GM23338 (cell line): Measurements from ENCODE around the gene ZBTB45. TPM values are rescaled to one million over a fixed set of nuclear protein-coding genes. Genes with fewer than 3 reads are reported as not detected.
A peak's percentile ranks its signal among the peaks of the same experiment; 100 is the strongest.

Experiments
- ATAC-seq: fragments of 200-7000 bp; cut with Tn5 transposase; 3 replicates; pipeline ENCODE4 v1.9.1; 2020
- DNase-seq: peaks from one replicate; pipeline ENCODE4 v3.0.0-alpha.2; 2015; ENCODE audit warnings: low spot score
- H2AFZ ChIP-seq: fragments of 200-600 bp; sonication (generic); 2 replicates; pipeline ENCODE4 v1.8.0; 2016; ENCODE audit warnings: antibody characterized with exemption, mild to moderate bottlenecking, moderate library complexity
- H3F3A ChIP-seq: fragments of 200-600 bp; sonication (generic); replicated peaks from 2 replicates; pipeline ENCODE4 v1.8.0; 2017; ENCODE audit warnings: antibody characterized with exemption, mixed run types, low read depth
- H3K27ac ChIP-seq: fragments of 200-600 bp; sonication (generic); 2 replicates; pipeline ENCODE4 v1.6.1; 2016; ENCODE audit warnings: low read depth
- H3K27me3 ChIP-seq: fragments of 200-600 bp; sonication (generic); 2 replicates; pipeline ENCODE4 v1.8.0; 2016; ENCODE audit warnings: mild to moderate bottlenecking, mixed run types, moderate library complexity; ENCODE audit not compliant: insufficient read depth
- H3K36me3 ChIP-seq: fragments of 200-600 bp; sonication (generic); 2 replicates; pipeline ENCODE4 v1.8.0; 2016; ENCODE audit warnings: mild to moderate bottlenecking; ENCODE audit not compliant: insufficient read depth
- H3K4me1 ChIP-seq: fragments of 200-600 bp; sonication (generic); 2 replicates; pipeline ENCODE4 v1.8.0; 2016; ENCODE audit warnings: mild to moderate bottlenecking, moderate library complexity; ENCODE audit not compliant: insufficient read depth
- H3K4me2 ChIP-seq: fragments of 200-600 bp; sonication (generic); 2 replicates; pipeline ENCODE4 v1.7.1; 2017; ENCODE audit warnings: mixed run types
- H3K4me3 ChIP-seq: fragments of 200-600 bp; sonication (generic); 2 replicates; pipeline ENCODE4 v1.6.1; 2016; ENCODE audit warnings: mixed run types
- H3K79me2 ChIP-seq: fragments of 200-600 bp; sonication (generic); replicated peaks from 2 replicates; pipeline ENCODE4 v1.8.0; 2017; ENCODE audit warnings: mild to moderate bottlenecking; ENCODE audit not compliant: insufficient read depth
- H3K9me2 ChIP-seq: fragments of 200-600 bp; sonication (generic); 2 replicates; pipeline ENCODE4 v1.8.0; 2017; ENCODE audit not compliant: insufficient read depth
- H4K20me1 ChIP-seq: fragments of 200-600 bp; sonication (generic); replicated peaks from 2 replicates; pipeline ENCODE4 v1.8.0; 2017; ENCODE audit warnings: mild to moderate bottlenecking; ENCODE audit not compliant: insufficient read depth
- H3K27ac Mint-ChIP-seq: 2 replicates; pipeline ENCODE4 v1.8.0; 2020; ENCODE audit warnings: inconsistent platforms, mild to moderate bottlenecking, moderate library complexity, mixed read lengths
- H3K27me3 Mint-ChIP-seq: 3 replicates; pipeline ENCODE4 v1.8.0; 2022; ENCODE audit warnings: low read depth, mild to moderate bottlenecking, moderate library complexity, mixed read lengths, inconsistent platforms; ENCODE audit not compliant: insufficient read depth, poor library complexity
- H3K36me3 Mint-ChIP-seq: 3 replicates; pipeline ENCODE4 v1.8.0; 2021; ENCODE audit warnings: low read depth, mild to moderate bottlenecking, inconsistent platforms, moderate library complexity, mixed read lengths
- H3K4me1 Mint-ChIP-seq: 3 replicates; pipeline ENCODE4 v1.8.0; 2020; ENCODE audit warnings: mild to moderate bottlenecking, inconsistent platforms, mixed read lengths
- H3K4me3 Mint-ChIP-seq: 3 replicates; pipeline ENCODE4 v1.8.0; 2021; ENCODE audit warnings: moderate library complexity, mild to moderate bottlenecking, inconsistent platforms, mixed read lengths
- H3K9me3 Mint-ChIP-seq: 3 replicates; pipeline ENCODE4 v1.8.0; 2020; ENCODE audit warnings: moderate library complexity, mild to moderate bottlenecking, inconsistent platforms, mixed read lengths
- CREB1 ChIP-seq: fragments of 250-450 bp; sonication (Bioruptor Pico); IDR thresholded peaks from 2 replicates; pipeline ENCODE4 v1.5.0; 2020; ENCODE audit warnings: low read depth, mild to moderate bottlenecking, moderate library complexity
- ZNF114 ChIP-seq: fragments of 250-450 bp; sonication (Bioruptor Pico); IDR thresholded peaks from 2 replicates; pipeline ENCODE4 v1.5.0; 2020; ENCODE audit warnings: mild to moderate bottlenecking, moderate library complexity
- ZNF331 ChIP-seq: fragments of 250-450 bp; sonication (Bioruptor Pico); IDR thresholded peaks from 2 replicates; pipeline ENCODE4 v1.5.0; 2020; ENCODE audit warnings: low read depth, mild to moderate bottlenecking, moderate library complexity
- microRNA-seq: library from miRNA; unstranded; fragments of <30 nt; microRNA quantifications from one replicate; pipeline ENCODE4, GENCODE V29; 2017
- polyA plus RNA-seq: library from polyadenylated mRNA; unstranded; fragments of >200 nt; fragmentation: Nextera tagmentation; extraction: Ambion mirVana; gene quantifications from 2 replicates; pipeline ENCODE4 v1.2.1, GENCODE V29; 2016
- small RNA-seq: library from RNA; depleted of rRNA; stranded (forward); fragments of <200 nt; gene quantifications from one replicate; pipeline ENCODE3, GENCODE V24; 2014; ENCODE audit warnings: low replicate concordance
- total RNA-seq: library from RNA; depleted of rRNA; stranded (reverse); fragments of >200 nt; shearing (Covaris generic); gene quantifications from 2 replicates; pipeline ENCODE4 v1.2.3, GENCODE V29; 2014; rRNA removed
- TF ChIP-seq, protein P1 (sequence below), 2 experiments: fragments of 200-600 bp in 1 of 2; sonication (generic) in 1 of 2; conservative IDR thresholded peaks; 2 replicates each; pipeline versions ENCODE4 v1.5.1 to v1.6.1; 2016 to 2017; ENCODE audit warnings: antibody characterized with exemption in 2 of 2, low read depth in 2 of 2, mild to moderate bottlenecking in 2 of 2, moderate library complexity in 1 of 2

The ZBTB45 gene
- total and polyA plus RNA-seq, 2 experiments from 2014 or later, result 9.5 to 10.4 TPM

DNA sequence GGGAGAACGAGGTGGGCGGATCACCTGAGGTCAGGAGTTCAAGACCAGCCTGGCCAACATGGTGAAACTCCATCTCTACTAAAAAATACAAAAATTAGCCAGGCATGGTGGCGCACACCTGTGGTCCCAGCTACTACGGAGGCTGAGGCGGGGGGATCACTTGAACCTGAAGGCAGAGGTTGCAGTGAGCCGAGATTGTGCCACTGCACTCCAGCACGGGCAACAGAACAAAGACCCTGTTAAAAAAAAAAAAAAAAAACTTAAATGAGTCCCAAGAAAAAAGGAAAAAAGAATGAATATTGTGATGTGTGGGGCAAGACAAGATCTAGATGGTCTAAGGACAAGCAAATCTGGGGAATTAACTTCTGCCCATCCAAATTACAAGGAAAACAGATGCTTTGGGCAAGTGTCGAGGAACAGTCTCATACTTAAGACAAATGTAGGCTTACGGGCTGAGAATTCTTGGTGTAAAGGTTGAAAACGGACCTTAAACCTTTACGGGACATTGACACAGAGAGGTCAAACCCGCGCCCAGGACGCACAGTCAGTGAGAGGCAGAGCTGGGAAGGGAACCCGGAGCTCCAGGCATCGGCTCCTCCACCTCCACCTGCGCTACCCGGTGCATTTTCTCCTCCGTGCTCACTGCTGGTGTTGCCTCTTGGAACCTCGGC lies 53.4 kb downstream of the ZBTB45 start:
- Histone ChIP-seq H2AFZ (peak overlapping the region; percentile 99), H3K4me1 (peaks cover 4% of the 10 kb centered on the region), H4K20me1 (no peaks in the 10 kb centered on the region), H3K4me3 (peak overlapping the region; percentile 83), H3K79me2 (no peaks in the 10 kb centered on the region), H3K27me3 (peaks cover 11% of the 10 kb centered on the region), H3K27ac (no peak overlapping the region), H3K4me2 (peak overlapping the region; percentile 76), H3K9me2 (no peaks in the 10 kb centered on the region), H3K36me3 (no peaks in the 10 kb centered on the region), H3F3A (peaks cover 4% of the 10 kb centered on the region)
- ATAC-seq, result no peak; the same call in 2 of the 3 replicates
- H3K4me3 Mint-ChIP-seq, result peak overlapping the region; percentile 71
- no peak for TF ChIP-seq ZNF114 (CRISPR knock-in tag)
- TF ChIP-seq, protein P1, sequence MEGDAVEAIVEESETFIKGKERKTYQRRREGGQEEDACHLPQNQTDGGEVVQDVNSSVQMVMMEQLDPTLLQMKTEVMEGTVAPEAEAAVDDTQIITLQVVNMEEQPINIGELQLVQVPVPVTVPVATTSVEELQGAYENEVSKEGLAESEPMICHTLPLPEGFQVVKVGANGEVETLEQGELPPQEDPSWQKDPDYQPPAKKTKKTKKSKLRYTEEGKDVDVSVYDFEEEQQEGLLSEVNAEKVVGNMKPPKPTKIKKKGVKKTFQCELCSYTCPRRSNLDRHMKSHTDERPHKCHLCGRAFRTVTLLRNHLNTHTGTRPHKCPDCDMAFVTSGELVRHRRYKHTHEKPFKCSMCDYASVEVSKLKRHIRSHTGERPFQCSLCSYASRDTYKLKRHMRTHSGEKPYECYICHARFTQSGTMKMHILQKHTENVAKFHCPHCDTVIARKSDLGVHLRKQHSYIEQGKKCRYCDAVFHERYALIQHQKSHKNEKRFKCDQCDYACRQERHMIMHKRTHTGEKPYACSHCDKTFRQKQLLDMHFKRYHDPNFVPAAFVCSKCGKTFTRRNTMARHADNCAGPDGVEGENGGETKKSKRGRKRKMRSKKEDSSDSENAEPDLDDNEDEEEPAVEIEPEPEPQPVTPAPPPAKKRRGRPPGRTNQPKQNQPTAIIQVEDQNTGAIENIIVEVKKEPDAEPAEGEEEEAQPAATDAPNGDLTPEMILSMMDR (conservative IDR thresholded peaks at IDR 0.05; ENCODE audit: low read depth in 2 of 2), result no peak
- no peak for TF ChIP-seq CREB1 (CRISPR knock-in tag)
- TF ChIP-seq ZNF331 (CRISPR knock-in tag), result no peak
- peaks cover 16% of the 10 kb centered on the region; the same call in 2 of the 3 replicates for H3K4me1 Mint-ChIP-seq
- H3K9me3 Mint-ChIP-seq, result no peaks in the 10 kb centered on the region
- H3K27ac Mint-ChIP-seq, result no peak overlapping the region
- DNase-seq, result no peak
- H3K36me3 Mint-ChIP-seq, result peaks cover 8% of the 10 kb centered on the region; the same call in 2 of the 3 replicates
- peaks cover 12% of the 10 kb centered on the region for H3K27me3 Mint-ChIP-seq

Small RNAs within 50 kb of the gene (microRNA-seq; reads per million reads assigned to microRNA genes)
- gene MIR6807, result not detected

Small RNAs within 50 kb of the gene (small RNA-seq; reads per million reads assigned to genes)
- gene MIR6807 (0.25 reads per million, percentile 4 among the genes with 10 or more reads in this experiment), gene RN7SL525P (not detected), gene RN7SL693P (not detected), gene RNU6-1337P (not detected)

Other genes with a start within 250 kb of the ZBTB45 start
- 27.4 and 30.3 TPM in 2 replicates for gene ZNF8, start 240.9 kb downstream of the ZBTB45 start, total RNA-seq
- gene ZNF8, start 240.9 kb downstream of the ZBTB45 start, polyA plus RNA-seq, result 4.3 and 4.7 TPM in 2 replicates
- 26.1 and 34.4 TPM in 2 replicates for gene ERVK3-1, start 214.4 kb downstream of the ZBTB45 start, total RNA-seq
- 64.2 and 66.2 TPM in 2 replicates for gene ERVK3-1, start 214.4 kb downstream of the ZBTB45 start, polyA plus RNA-seq
- gene ZSCAN22, start 192.8 kb downstream of the ZBTB45 start, total RNA-seq, result 2.7 and 2.9 TPM in 2 replicates
- 0.86 and 0.99 TPM in 2 replicates for gene ZSCAN22, start 192.8 kb downstream of the ZBTB45 start, polyA plus RNA-seq
- 6.5 and 17.7 TPM in 2 replicates for gene A1BG, start 166.3 kb downstream of the ZBTB45 start, total RNA-seq
- gene A1BG, start 166.3 kb downstream of the ZBTB45 start, polyA plus RNA-seq, result 43.5 and 50.5 TPM in 2 replicates
- gene ZNF497, start 157.1 kb downstream of the ZBTB45 start, total RNA-seq, result 1.0 and 2.0 TPM in 2 replicates
- 0.44 and 0.61 TPM in 2 replicates for gene ZNF497, start 157.1 kb downstream of the ZBTB45 start, polyA plus RNA-seq
- 11.0 and 11.3 TPM in 2 replicates for gene ZNF837, start 138.8 kb downstream of the ZBTB45 start, total RNA-seq
- gene ZNF837, start 138.8 kb downstream of the ZBTB45 start, polyA plus RNA-seq, result 2.2 and 3.1 TPM in 2 replicates
- 2,020 and 2,111 TPM in 2 replicates for gene RPS5, start 132.5 kb downstream of the ZBTB45 start, total RNA-seq
- 734 and 753 TPM in 2 replicates for gene RPS5, start 132.5 kb downstream of the ZBTB45 start, polyA plus RNA-seq
- 0.87 TPM in 1 of 2 replicates, not detected in the other for gene RNF225, start 124.2 kb downstream of the ZBTB45 start, total RNA-seq
- not detected in 2 replicates for gene RNF225, start 124.2 kb downstream of the ZBTB45 start, polyA plus RNA-seq
- gene ZNF584, start 111.2 kb downstream of the ZBTB45 start, total RNA-seq, result 8.1 and 9.1 TPM in 2 replicates
- 1.1 and 2.3 TPM in 2 replicates for gene ZNF584, start 111.2 kb downstream of the ZBTB45 start, polyA plus RNA-seq
- gene ZNF132, start 79.7 kb downstream of the ZBTB45 start, total RNA-seq, result 3.0 and 5.2 TPM in 2 replicates
- gene ZNF132, start 79.7 kb downstream of the ZBTB45 start, polyA plus RNA-seq, result 1.1 and 2.2 TPM in 2 replicates
- gene ZNF324B, start 68.2 kb downstream of the ZBTB45 start, total RNA-seq, result 3.0 and 4.7 TPM in 2 replicates
- 0.50 and 0.61 TPM in 2 replicates for gene ZNF324B, start 68.2 kb downstream of the ZBTB45 start, polyA plus RNA-seq
- gene ZNF324, start 52.7 kb downstream of the ZBTB45 start, total RNA-seq, result 11.4 and 15.0 TPM in 2 replicates
- 3.5 and 3.9 TPM in 2 replicates for gene ZNF324, start 52.7 kb downstream of the ZBTB45 start, polyA plus RNA-seq
- 5.6 and 5.9 TPM in 2 replicates for gene ZNF446, start 43.5 kb downstream of the ZBTB45 start, total RNA-seq
- 2.1 and 2.4 TPM in 2 replicates for gene ZNF446, start 43.5 kb downstream of the ZBTB45 start, polyA plus RNA-seq
- 13.4 and 16.2 TPM in 2 replicates for gene SLC27A5, start 7.8 kb downstream of the ZBTB45 start, total RNA-seq
- 35.5 and 37.7 TPM in 2 replicates for gene SLC27A5, start 7.8 kb downstream of the ZBTB45 start, polyA plus RNA-seq
- gene TRIM28, start 24.3 kb upstream of the ZBTB45 start, total RNA-seq, result 1,208 and 1,430 TPM in 2 replicates
- 920 and 1,022 TPM in 2 replicates for gene TRIM28, start 24.3 kb upstream of the ZBTB45 start, polyA plus RNA-seq
- 78.6 and 92.2 TPM in 2 replicates for gene CHMP2A, start 35.3 kb upstream of the ZBTB45 start, total RNA-seq
- 143 and 145 TPM in 2 replicates for gene CHMP2A, start 35.3 kb upstream of the ZBTB45 start, polyA plus RNA-seq
- gene UBE2M, start 38.8 kb upstream of the ZBTB45 start, total RNA-seq, result 43.7 and 64.5 TPM in 2 replicates
- 27.6 and 39.8 TPM in 2 replicates for gene UBE2M, start 38.8 kb upstream of the ZBTB45 start, polyA plus RNA-seq
- 17.8 and 21.8 TPM in 2 replicates for gene MZF1, start 53.5 kb upstream of the ZBTB45 start, total RNA-seq
- 10.2 and 10.8 TPM in 2 replicates for gene MZF1, start 53.5 kb upstream of the ZBTB45 start, polyA plus RNA-seq